Amygdala (tissue), 56 donors: ENCODE results near the gene SLC6A12.
A peak's percentile ranks its signal among the peaks of the same experiment; 100 is the strongest.

Source experiments
- DNase-seq, 56 donors: peaks; one replicate each; lab custom pipeline; 2025; lab: John Stamatoyannopoulos, UW

The SLC6A12 gene

GRCh38 chr12:148676-149416 is 65.1 kb downstream of the SLC6A12 start:
- DNase-seq, result peak in 1 of 56 donors; percentile 9

- no peak for DNase-seq
These were observed 66.7 kb downstream of the SLC6A12 start for GRCh38 chr12:147242-147641.

- DNase-seq, result peak in 3 of 56 donors; percentile 9 to 20 (median 14)
These were observed 68.5 kb downstream of the SLC6A12 start for GRCh38 chr12:145369-145960.

- DNase-seq, result no peak
These were observed 69.2 kb downstream of the SLC6A12 start for GRCh38 chr12:144650-145284.

GRCh38 chr12:143964-144649 is 69.8 kb downstream of the SLC6A12 start:
- DNase-seq, result peak in 3 of 56 donors; percentile 13 to 17 (median 15)

- no peak for DNase-seq
These were observed 73.8 kb downstream of the SLC6A12 start for GRCh38 chr12:140162-140561.
